MM.1S (cell line): ENCODE data around the gene PELI1.

ENCODE experiments used
- DNase-seq: peaks from one replicate; pipeline ENCODE4 v3.0.0-alpha.2; 2015
- H2AFZ ChIP-seq: fragments of 300-600 bp; sonication (generic); 2 replicates; pipeline ENCODE4 v1.6.0; 2016; ENCODE audit warnings: antibody characterized with exemption, low read length
- H3F3A ChIP-seq: fragments of 300-600 bp; sonication (generic); 2 replicates; pipeline ENCODE4 v1.6.1; 2016; ENCODE audit warnings: mild to moderate bottlenecking, antibody characterized with exemption, low read length, moderate library complexity, mixed read lengths; ENCODE audit not compliant: insufficient read depth
- H3K27ac ChIP-seq: fragments of 300-600 bp; sonication (generic); 2 replicates; pipeline ENCODE4 v1.5.1; 2016; ENCODE audit warnings: mild to moderate bottlenecking, low read length
- H3K27me3 ChIP-seq: fragments of 300-600 bp; sonication (generic); replicated peaks from 2 replicates; pipeline ENCODE4 v1.6.0; 2016; ENCODE audit warnings: low read length; ENCODE audit not compliant: insufficient read depth
- H3K36me3 ChIP-seq: fragments of 300-600 bp; sonication (generic); replicated peaks from 2 replicates; pipeline ENCODE4 v1.6.1; 2016; ENCODE audit warnings: mild to moderate bottlenecking, low read length, mixed read lengths; ENCODE audit not compliant: insufficient read depth
- H3K4me1 ChIP-seq: fragments of 300-600 bp; sonication (generic); 2 replicates; pipeline ENCODE4 v1.6.1; 2016; ENCODE audit warnings: low read length, mixed read lengths
- H3K4me2 ChIP-seq: fragments of 300-600 bp; sonication (generic); 2 replicates; pipeline ENCODE4 v1.6.0; 2016; ENCODE audit warnings: low read depth, low read length
- H3K4me3 ChIP-seq: fragments of 300-600 bp; sonication (generic); 2 replicates; pipeline ENCODE4 v1.5.1; 2016; ENCODE audit warnings: low read length, mixed read lengths
- H3K79me2 ChIP-seq: fragments of 300-600 bp; sonication (generic); 2 replicates; pipeline ENCODE4 v1.6.1; 2016; ENCODE audit warnings: mixed run types, low read length, mixed read lengths
- H3K9ac ChIP-seq: fragments of 300-600 bp; sonication (generic); 2 replicates; pipeline ENCODE4 v1.6.1; 2016; ENCODE audit warnings: low read length, mixed read lengths
- H3K9me2 ChIP-seq: fragments of 300-600 bp; sonication (generic); replicated peaks from 2 replicates; pipeline ENCODE4 v1.6.1; 2016; ENCODE audit warnings: mild to moderate bottlenecking, low read length, mixed read lengths; ENCODE audit not compliant: insufficient read depth
- H3K9me3 ChIP-seq: fragments of 300-600 bp; sonication (generic); replicated peaks from 2 replicates; pipeline ENCODE4 v1.6.1; 2016; ENCODE audit warnings: mild to moderate bottlenecking, low read length, mixed read lengths; ENCODE audit not compliant: insufficient read depth
- H4K20me1 ChIP-seq: fragments of 300-600 bp; sonication (generic); 2 replicates; pipeline ENCODE4 v1.6.1; 2016; ENCODE audit warnings: mild to moderate bottlenecking, low read length, moderate library complexity, mixed read lengths; ENCODE audit not compliant: insufficient read depth
- EZH2 ChIP-seq: fragments of 300-600 bp; sonication (generic); optimal IDR thresholded peaks from 2 replicates; pipeline ENCODE3; 2017; ENCODE audit warnings: low read depth, mild to moderate bottlenecking, antibody characterized with exemption, low read length, mixed read lengths
- EZH2phosphoT487 ChIP-seq: fragments of 300-600 bp; sonication (generic); IDR thresholded peaks from 2 replicates; pipeline ENCODE4 v1.6.1; 2018; ENCODE audit warnings: antibody characterized with exemption, low read length
- TF ChIP-seq, protein P1 (sequence below): fragments of 300-600 bp; sonication (generic); IDR thresholded peaks from 2 replicates; pipeline ENCODE4 v1.5.1; 2016; ENCODE audit warnings: antibody characterized with exemption, low read length, mixed read lengths

The PELI1 gene

DNA sequence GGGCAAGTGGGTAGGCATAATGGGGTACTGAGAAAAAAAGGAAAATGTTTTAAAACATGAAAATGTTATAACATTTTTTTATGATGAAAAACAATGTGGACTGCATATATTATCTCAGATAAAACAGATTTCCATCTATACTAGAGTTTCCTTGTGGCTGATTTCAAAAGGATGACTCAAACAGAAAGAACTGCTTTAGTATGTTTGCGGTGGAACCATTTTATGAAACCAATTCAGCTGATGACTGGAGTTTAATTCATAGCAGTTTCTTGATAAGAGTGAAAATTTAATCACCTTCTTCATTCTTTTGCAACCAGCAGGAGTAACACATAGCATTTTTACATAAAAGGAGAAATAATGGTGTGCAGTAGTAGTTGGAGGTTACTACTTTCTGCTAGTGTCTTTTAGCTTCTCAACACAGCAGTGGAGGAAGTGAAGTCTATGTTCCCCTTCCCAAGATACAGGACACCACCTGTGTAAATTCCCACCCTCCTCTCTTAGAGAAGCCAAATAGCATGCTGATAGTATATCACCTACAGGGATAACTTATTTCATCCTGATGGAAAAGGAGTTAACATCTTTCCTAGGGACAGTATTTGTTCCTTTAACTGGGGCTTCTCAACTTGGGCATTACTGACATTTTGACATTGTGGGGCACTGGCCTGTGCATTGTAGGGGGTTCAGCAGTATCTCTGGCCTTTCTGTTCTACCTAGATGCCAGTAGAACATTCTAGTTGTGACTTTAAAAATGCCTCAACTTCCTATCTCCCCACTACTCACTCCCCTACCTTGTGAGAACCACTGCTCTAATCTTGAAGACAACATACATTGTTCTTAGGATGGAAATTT, 29.9 kb downstream of the PELI1 start:
- H3K9me3 ChIP-seq: no peaks in the 10 kb centered on the region
- no peak overlapping the region for H2AFZ ChIP-seq
- H3K9me2 ChIP-seq: no peaks in the 10 kb centered on the region
- TF ChIP-seq EZH2phosphoT487 (no peak), EZH2 (no peak)
- TF ChIP-seq, protein P1, sequence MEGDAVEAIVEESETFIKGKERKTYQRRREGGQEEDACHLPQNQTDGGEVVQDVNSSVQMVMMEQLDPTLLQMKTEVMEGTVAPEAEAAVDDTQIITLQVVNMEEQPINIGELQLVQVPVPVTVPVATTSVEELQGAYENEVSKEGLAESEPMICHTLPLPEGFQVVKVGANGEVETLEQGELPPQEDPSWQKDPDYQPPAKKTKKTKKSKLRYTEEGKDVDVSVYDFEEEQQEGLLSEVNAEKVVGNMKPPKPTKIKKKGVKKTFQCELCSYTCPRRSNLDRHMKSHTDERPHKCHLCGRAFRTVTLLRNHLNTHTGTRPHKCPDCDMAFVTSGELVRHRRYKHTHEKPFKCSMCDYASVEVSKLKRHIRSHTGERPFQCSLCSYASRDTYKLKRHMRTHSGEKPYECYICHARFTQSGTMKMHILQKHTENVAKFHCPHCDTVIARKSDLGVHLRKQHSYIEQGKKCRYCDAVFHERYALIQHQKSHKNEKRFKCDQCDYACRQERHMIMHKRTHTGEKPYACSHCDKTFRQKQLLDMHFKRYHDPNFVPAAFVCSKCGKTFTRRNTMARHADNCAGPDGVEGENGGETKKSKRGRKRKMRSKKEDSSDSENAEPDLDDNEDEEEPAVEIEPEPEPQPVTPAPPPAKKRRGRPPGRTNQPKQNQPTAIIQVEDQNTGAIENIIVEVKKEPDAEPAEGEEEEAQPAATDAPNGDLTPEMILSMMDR: no peak
- H3F3A ChIP-seq: peaks cover 2% of the 10 kb centered on the region; the same call in 1 of the 2 replicates
- no peaks in the 10 kb centered on the region for H3K27me3 ChIP-seq
- peaks cover 97% of the 10 kb centered on the region for H3K79me2 ChIP-seq
- H3K4me3 ChIP-seq: no peak overlapping the region
- no peaks in the 10 kb centered on the region for H3K36me3 ChIP-seq
- peak; percentile 27 for DNase-seq
- peak overlapping the region; percentile 3; the same call in 1 of the 2 replicates for H3K27ac ChIP-seq
- H3K4me1 ChIP-seq: peaks cover 13% of the 10 kb centered on the region
- H3K4me2 ChIP-seq: peak overlapping the region; percentile 23
- no peaks in the 10 kb centered on the region for H4K20me1 ChIP-seq
- H3K9ac ChIP-seq: no peak overlapping the region

DNA sequence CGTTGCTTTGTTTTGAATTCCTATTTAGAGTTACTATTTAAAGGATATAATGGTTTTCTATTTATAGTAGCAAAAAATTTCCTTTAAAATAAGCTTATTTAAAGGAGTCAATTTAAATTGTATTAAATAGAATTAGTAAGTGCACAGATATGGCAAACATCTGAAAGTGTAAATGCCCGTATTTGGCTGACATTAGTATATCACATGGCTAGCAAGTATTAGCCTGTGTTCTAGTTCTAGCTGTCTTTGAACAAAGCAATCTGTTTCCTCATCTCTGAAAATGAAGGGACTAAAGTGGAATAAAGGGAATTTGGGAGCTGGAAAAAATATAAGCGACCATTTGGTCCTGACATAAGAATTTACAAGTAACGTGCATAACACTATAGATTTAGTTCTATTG, 32.2 kb downstream of the PELI1 start:
- Histone ChIP-seq H3K4me1 (peaks cover 13% of the 10 kb centered on the region), H3F3A (peaks cover 2% of the 10 kb centered on the region; the same call in 1 of the 2 replicates), H4K20me1 (no peaks in the 10 kb centered on the region), H3K27ac (no peak overlapping the region), H3K79me2 (peaks cover 94% of the 10 kb centered on the region), H3K9me3 (no peaks in the 10 kb centered on the region), H2AFZ (no peak overlapping the region), H3K4me3 (no peak overlapping the region), H3K27me3 (no peaks in the 10 kb centered on the region), H3K9ac (no peak overlapping the region), H3K36me3 (no peaks in the 10 kb centered on the region), H3K9me2 (no peaks in the 10 kb centered on the region), H3K4me2 (no peak overlapping the region)
- no peak for DNase-seq
- TF ChIP-seq EZH2phosphoT487 (no peak), EZH2 (no peak)
- TF ChIP-seq, protein P1: no peak

DNA sequence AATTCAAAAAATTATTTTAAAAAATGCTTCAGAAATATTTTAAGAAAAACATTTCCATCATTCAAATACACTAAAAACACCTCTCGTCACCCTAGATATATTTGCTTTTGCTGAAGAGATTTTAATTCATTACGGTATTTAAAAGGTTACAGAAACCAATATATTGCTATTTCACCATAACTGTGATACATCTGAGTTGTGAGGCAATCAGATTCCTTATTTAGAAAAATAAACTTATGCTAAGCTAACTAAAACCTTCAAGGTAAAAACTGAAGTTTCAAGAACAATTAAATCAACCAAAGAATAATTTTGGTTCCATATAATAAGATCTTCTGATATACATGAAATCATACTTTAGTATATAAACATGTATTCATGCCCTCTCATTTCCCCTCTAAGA, 32.8 kb downstream of the PELI1 start:
- DNase-seq: no peak
- no peaks in the 10 kb centered on the region for H3K36me3 ChIP-seq
- no peak overlapping the region for H3K4me2 ChIP-seq
- H3F3A ChIP-seq: peaks cover 2% of the 10 kb centered on the region; the same call in 1 of the 2 replicates
- H3K9me3 ChIP-seq: no peaks in the 10 kb centered on the region
- peaks cover 89% of the 10 kb centered on the region for H3K79me2 ChIP-seq
- H3K9ac ChIP-seq: no peak overlapping the region
- TF ChIP-seq, protein P1: no peak
- TF ChIP-seq EZH2 (no peak), EZH2phosphoT487 (no peak)
- no peak overlapping the region for H3K4me3 ChIP-seq
- no peaks in the 10 kb centered on the region for H4K20me1 ChIP-seq
- H3K27ac ChIP-seq: no peak overlapping the region
- no peaks in the 10 kb centered on the region for H3K9me2 ChIP-seq
- no peak overlapping the region for H2AFZ ChIP-seq
- H3K27me3 ChIP-seq: no peaks in the 10 kb centered on the region
- peaks cover 13% of the 10 kb centered on the region for H3K4me1 ChIP-seq
